Activated CD8-positive, alpha-beta memory T cell treated with anti-CD3 and anti-CD28 coated beads for 24 hours (primary cell): ENCODE measurements around the gene CCDC3.
"Not testable (repeated sequence)": the region's sequence is repeated elsewhere in the genome, so short reads cannot be mapped to it uniquely, and the experiment has no call there.

Source experiments
- DNase-seq: peaks from one replicate; pipeline ENCODE4 v3.0.0-alpha.2; 2020

CCDC3 gene

GRCh38 chr10:13001041-13001886 lies at the start of gene CCDC3:
CCDC3 (minus strand) TSS chr10:13001713; CDS start chr10:13001570, 143 bp downstream.
- peak; percentile 56 for DNase-seq

- DNase-seq = no peak
Observed at GRCh38 chr10:13051126-13051694, 49.7 kb upstream of the CCDC3 start.

DNA sequence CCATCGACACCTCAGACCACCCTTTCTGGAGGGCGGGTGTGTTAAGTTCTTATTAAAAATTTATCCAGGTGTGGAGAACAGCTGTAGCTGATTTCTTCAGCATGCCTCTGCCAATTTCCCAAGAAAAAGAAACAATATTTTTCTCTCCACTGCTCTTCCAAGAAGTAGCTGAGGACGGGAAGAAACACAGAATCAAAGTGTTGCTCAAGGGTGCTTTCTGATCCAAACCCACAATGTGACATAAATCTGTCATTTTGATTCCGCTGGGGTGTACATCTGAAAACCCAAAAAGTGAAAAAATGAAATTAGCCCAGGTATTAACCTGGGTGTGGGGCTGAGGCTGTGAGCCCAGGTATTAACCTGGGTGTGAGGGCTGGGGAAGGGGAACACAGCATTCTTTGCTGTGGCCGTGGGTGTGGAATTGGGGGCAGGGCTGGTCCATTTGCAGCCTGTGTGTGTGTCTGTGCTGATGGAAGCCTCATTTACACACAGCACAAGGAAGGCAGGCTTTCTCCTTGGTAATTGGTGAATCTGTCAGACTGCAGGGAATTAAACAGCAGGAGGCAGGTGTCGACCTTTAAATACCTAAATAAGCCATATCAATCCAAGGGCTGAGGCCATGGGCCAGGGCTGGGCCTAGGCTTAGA lies 48.4 kb upstream of the CCDC3 start:
- no peak for DNase-seq

- no peak for DNase-seq
Observed at GRCh38 chr10:13048762-13049161, 47.2 kb upstream of the CCDC3 start.

- no peak for DNase-seq
Observed at GRCh38 chr10:13047529-13048206, 46.2 kb upstream of the CCDC3 start.

GRCh38 chr10:13046851-13047528 lies 45.5 kb upstream of the CCDC3 start:
- DNase-seq = no peak

DNA sequence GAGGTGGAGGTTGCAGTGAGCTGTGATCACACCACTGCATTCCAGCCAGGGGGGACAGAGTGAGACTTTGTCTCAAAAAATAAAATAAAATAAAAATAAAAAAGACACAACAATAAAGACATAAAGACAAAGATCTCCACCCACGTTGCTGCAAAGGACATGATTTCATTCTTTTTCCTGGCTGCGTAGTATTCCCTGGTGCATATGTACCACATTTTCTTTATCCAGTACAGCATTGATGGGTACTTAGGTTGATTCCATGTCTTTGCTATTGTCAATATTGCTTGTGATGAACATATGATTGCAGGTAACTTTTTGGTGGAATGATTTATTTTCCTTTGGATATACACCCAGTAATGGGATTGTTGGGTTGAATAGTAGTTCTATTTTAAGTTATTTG lies 42.0 kb upstream of the CCDC3 start:
- DNase-seq = no peak

DNA sequence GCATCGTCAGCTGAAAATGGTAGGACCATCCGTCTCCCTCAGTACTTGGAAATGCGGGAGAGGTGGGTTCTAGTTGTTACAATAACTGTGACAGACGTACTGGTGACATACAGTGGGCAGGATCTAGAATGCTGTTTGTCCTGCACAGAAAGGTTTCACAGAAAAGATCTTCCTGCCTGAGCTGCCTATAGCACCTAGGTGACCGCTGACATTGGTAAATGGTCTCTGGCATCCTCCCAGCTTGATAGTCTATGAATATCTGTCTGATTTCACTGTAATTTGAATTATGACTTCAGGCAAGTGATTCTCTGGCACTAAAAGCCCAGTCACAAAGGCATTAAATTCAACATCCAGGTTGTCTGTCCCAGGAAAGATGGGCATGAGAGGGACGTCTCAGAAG lies 38.2 kb upstream of the CCDC3 start:
- DNase-seq = no peak

DNA sequence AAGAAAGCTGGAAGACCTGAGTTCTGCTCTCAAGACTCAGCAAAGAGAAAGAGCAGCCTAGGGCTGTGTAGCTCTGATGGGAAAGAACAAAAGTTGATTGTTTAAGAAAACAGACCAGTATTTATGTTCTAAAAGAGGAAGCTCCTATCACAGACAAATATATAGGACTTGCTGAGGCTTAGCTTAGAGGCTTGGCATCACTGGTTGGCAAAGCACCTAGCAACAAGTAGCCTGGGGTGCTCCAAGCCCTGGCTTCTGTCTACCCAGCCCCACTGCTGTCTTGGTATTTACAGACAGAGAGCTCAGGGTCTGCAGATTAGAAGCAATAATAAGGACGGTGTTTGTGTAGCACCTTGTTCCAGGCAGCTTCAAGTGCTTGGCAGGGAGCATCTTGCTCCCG lies 36.9 kb upstream of the CCDC3 start:
- DNase-seq = no peak

- no peak for DNase-seq
Observed at GRCh38 chr10:13037832-13038231, 36.3 kb upstream of the CCDC3 start.

DNA sequence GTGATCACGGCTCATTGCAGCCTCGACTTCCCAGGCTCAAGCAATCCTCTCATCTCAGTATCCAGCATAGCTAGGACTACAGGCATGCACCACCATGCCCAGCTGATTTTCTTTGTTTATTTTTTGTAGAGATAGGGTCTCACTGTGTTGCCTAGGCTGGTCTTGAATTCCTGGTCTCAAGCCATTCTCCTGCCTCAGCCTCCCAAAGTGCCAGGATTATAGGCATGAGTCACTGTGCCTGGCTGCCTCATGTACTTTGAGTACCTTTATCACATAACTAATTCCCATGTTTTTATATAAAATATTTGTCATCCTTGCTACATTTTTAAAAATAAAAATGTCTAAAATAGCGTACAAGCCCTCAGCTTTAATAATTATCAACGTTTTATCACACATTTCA lies 35.3 kb upstream of the CCDC3 start:
- no peak for DNase-seq

DNA sequence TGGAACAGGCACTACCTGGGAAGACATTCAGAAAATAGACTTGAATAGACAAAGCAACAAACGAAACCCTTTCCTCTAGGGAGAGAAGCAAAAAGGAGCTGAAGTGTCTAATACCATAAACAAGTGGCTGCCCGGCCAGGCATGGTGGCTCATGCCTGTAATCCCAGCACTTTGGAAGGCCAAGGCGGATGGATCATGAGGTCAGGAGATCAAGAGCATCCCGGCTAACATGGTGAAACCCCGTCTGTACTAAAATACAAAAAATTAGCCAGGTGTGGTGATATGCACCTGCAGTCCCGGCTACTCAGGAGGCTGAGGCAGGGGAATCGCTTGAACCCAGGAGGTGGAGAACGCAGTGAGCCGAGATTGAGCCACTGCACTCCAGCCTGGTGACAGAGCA lies 34.2 kb upstream of the CCDC3 start:
- not testable (repeated sequence) for DNase-seq

GRCh38 chr10:13026873-13027272 lies 25.4 kb upstream of the CCDC3 start:
- DNase-seq = no peak

DNA sequence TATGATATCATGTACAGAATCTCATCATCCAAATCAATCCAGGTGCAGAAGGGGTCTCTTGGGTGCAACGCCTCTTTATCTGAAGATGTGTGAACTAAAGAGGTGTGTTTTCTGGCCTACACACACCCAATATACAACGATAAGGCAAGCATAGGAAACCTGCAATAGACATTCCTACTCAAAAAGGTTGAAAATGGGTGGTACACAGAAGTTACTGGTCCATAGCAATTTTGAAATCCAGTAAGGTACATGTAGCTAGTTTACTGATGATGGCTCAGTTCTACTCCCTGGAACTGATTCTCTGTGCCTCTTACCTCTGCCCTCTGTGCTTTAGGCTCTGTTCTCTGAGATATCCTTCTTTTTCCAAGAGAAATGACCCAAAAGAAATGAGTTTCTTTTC lies 22.2 kb upstream of the CCDC3 start:
- no peak for DNase-seq

- DNase-seq = no peak
Observed at GRCh38 chr10:13019280-13019679, 17.8 kb upstream of the CCDC3 start.

DNA sequence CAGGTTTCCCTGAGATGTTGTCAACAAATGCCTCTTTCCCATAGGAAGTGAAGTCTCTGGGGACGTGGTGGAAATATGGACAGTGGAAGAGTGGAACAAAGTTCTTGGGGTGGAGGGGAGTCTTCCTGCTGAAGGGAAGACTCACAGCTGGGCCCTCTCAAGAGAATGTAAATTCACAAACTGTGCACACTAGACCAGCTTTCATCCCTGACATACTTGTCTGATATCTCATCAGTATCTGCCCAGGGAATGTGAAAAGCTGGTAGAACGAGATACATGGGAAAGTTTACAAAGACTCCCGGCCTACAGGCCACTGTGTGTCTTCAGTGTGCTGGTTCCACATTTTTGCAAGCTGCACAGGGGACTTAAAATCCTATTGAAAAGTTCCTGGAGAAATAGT lies 16.7 kb upstream of the CCDC3 start:
- DNase-seq = no peak

GRCh38 chr10:13016886-13017285 lies 15.4 kb upstream of the CCDC3 start:
- DNase-seq = no peak

DNA sequence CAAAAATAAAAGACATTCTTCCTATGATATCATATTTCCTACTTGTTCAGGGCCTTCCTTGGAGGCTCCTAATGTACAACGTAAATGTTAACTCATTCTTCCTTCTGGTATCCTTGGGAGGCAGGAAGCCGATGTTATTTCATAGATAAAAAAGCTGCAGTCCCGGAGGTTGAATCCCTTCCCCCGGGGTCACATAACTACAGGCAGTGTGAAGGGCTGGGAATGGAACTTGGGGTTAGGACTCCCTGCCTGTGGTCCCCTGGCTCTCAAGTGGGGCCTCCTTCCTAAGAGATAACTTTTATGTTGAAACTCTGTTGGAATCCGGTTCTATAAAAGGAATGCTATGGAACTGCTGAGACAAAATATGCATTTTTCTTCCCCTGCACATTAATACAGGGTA lies 14.9 kb upstream of the CCDC3 start:
- DNase-seq = no peak

DNA sequence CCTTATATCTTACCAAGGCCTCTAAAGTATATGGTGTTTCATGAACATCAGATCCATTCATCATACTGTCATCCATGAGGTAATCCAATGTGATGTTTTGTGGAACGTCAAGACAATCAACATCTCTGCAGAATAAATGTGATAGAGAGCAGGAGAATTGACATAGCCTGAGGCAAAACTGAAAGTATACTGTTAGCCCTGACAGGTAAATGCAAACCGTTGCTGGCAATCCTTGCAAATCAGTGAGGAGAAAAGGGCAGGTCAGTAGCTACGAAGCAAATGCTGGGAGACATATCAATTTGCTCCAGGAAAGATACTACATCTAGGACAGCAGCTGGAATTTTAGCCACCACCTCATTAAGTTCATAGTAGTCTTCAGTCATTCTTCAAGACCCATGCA lies 4.5 kb upstream of the CCDC3 start:
- DNase-seq = no peak

GRCh38 chr10:13003759-13004158 lies 2.2 kb upstream of the CCDC3 start:
- no peak for DNase-seq

DNA sequence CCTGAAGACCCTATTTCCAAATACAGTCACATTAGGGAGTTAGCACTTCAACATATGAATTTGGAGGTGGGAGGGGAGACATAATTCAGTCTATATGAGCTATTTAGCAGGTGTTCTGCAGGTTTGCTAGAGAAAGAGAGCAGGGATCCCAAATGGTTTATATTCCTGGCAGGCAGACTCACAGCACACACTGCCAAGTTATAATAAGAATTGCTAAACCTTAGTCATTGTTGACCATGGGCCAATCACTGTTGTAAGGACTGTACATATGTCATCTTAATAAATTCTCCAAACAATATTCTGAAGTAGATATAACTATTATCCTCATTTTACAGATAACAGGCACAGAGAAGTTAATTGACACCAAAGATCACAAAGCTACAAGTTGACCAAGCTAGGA lies 1.5 kb upstream of the CCDC3 start:
- no peak for DNase-seq

DNA sequence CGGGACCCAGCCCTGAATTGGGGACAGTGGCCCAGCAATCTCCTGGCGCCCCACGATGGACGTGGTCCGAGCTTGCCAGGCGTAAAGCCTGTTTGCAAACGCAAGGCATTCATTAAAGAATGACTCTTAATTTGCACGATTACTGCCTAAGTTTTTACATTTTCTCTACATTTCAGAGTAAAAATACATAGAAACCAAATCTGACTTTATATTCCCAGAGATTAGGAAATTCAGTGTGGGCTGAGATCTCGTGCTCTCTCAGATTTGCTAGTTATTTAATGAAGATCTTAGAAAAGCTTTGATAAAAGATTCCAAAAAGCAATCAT lies 337 bp upstream of the CCDC3 start:
- DNase-seq = no peak

DNA sequence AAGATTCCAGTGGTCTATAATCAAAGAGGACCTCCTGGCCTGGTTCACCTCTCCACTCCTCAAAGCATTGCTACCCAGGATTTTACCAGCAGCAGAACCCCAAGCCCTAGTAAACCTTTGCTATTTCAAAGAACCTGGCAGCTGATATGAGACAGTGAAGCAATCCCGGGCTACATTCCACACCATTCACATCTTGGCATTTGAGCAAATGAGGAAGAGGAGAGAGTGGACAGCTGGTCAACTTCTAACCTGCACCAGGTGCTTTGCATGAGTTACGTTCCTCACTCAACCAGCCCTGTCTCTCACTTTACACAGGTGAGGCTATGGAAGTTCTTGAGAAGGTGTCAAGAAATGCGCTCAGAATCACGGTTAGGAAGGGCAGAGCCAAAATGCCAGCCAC lies 1.1 kb downstream of the CCDC3 start:
- no peak for DNase-seq
